NCI-H526 (cell line): ENCODE results near the gene APOM.

ENCODE experiments used
- DNase-seq, 2 experiments: peaks; one replicate each; lab custom pipeline; 2025; lab: John Stamatoyannopoulos, UW

The APOM gene

GRCh38 chr6:31658158-31658688 lies 2.5 kb downstream of the APOM start:
- no peak for DNase-seq

DNA sequence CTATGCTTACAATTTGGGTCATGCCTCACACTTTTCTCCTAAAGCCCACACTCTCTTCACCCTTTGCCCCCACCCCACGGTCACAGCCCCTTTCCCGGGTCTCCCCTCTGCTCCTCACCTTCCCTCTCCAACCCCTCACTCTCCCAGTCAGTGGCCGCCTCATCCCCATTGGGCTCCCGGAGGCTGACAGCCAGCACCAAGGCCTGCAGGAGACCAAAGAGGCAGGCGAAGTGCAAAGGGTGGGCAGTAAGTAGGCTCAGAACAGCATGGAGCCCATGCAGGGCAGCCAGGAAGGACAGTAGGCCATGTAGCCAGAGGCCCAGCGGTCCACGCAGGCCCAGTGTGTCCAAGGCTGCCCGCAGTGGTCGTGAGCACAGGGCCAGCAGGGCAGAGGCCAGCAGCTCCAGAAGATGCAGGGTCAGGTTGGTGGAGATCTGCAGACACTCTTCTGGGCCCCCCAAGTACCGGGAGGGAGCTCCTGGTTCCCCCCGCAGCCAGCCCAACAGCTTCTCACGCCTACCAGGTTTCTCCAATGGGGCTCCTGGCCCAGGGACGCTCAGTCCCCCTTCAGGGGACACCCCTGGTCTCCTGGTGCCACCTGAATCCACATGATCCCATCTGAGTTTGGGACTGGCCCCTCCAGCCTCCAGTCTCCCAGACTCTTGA lies 3.4 kb downstream of the APOM start:
- DNase-seq = no peak

- peak in 1 of 2 experiments; percentile 27 for DNase-seq
These were observed 4.1 kb downstream of the APOM start for GRCh38 chr6:31659649-31660380.

DNA sequence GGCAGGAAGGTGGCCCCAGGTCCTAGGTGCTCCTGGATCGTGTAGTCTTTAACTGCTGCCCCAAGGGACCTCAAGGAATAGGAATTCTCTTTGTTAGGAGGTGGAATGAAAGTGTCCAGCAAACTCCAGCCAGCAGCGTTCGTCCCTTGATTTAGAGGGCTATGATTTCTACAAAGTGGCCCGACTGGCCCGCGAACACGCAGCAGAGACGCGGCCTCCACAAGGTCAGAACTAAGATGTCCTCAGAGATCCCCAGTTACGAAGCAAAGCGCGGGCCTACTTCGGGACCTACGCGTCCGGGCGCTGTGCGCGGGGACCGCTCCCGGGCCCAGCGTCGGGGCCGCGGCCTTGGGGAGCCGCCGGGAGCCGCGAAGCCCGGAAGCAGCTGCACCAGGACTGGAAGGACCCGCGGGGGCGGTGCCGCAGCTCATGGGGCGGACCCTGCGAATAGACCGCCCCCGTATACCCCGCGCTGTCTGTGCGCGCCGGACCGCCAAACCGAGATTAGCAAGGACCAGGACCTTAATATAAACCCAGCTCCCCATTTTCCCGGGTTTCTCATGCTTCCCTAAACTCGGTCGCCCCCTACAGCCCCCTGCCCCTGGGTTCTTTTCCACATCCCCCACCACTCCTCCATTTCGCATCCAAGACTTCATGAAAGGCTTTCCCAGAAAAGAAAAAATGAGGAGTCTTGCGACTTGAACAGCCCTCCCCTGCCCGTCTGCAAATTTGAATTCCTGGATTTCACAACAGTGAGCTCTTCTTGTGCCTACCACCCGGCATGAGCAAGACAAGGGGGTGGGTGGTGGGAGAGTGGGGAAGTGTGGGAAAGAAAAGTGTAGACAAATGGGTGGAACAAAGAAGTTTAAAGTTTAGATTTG lies 4.9 kb downstream of the APOM start, which contains the start of gene C6orf47:
C6orf47 (minus strand) TSS at position 398 of the 881 bp plus-strand sequence. CDS start 831 bp downstream, outside the sequence.
- DNase-seq = peak; percentile 63 to 94

DNA sequence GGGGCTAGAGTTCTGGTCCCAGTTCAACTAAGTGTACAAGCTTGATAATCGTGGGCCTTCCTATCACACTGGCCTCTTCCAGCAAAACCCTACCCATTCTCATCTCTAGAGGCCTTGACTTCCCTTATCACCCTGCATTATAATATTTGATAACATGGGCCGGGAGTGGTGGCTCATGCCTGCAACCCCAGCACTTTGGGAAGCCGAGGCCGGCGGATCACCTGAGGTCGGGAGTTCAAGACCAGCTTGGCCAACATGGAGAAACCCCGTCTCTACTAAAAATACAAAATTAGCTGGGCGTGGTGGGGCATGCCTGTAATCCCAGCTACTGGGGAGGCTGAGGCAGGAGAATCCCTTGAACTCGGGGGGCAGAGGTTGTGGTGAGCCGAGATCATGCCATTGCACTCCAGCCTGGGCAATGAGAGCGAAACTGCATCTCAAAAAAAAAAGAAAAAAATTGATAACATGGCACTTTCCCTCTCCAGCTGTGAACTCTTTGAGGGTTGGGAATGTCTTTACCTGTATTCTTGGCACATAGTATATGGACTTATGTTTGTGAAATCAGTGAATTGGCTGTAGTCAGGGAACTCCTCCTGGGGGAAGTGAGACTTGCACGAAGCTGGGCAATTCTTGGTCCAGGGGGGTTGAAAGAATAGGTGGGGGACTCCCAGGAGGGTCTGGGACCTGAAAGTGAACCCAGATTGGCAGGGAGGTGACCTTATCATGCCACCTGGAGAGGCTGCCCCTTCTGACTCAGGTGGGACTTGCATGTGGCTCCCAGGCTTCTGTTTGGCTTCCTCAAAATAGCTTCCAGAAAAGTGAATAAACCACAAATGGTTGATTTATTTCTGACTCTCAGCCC lies 5.8 kb downstream of the APOM start:
- DNase-seq = no peak

DNA sequence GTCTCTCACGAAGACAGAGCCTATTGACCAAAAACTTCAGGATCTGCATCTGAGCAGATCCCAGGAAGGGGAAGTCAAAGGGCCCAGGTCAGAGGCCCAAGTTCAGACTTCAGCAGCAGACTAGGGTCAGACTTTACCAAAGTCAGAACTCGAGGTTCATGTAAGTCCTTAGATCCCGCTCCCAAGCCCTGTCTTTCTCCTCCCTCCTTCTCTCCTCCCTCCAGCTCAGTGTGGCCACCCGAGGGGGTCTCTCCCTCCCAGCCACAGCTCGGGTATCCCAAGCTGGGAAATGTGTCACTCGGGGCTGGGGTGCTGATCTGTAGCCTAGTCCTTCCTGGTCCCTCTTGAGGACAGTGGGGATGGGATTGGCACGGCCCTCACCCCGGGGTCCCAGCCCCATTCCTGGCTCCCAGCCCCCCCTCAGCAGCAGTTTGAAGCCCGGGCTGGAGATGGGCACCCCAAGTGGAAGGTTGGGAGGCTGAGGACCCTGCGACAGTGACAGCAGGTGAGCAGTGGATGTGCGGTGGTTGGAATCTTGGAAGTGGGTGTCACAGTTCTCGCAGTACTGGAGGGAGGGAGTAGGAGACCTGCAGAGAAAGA lies 6.5 kb downstream of the APOM start:
- DNase-seq = no peak

GRCh38 chr6:31663126-31663960 lies 7.6 kb downstream of the APOM start:
- DNase-seq = no peak

- peak in 1 of 2 experiments; percentile 22 for DNase-seq
These were observed 8.5 kb downstream of the APOM start for GRCh38 chr6:31663961-31664789.

DNA sequence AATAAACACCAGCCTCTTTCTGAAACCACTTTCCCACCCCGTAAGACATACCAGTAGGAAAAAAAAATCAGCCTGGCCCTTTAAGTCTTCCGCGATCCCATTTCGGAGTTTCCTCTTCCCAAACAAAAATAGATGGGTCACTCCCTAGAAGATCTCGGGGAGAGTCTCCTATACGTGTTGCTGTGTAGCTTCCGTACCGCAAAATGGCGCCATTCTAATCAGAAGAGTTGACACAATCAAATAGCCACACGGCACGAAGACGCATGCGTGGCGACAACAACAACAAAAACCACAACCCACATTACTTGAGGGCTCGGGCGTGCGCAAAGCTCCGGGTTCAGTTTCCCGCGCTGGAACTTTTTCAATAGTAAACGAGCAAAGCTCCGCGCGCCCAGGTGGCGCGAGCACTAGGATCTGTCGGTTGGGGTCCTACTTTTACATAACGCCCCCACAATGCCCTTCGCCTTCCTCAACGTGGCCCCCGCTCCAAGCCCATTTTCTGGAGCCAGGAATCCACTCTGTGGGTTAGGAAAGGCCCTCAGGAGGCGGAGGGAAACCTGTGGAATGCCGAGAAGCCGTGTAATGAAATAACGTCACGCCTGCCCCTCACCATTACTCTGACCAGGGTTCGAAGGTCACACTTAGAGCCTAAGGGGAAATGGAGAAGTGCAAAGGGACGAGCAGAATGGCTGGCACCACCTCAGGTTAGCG lies 9.3 kb downstream of the APOM start, which contains the start of gene GPANK1:
GPANK1 (minus strand) TSS at position 208 of the 711 bp plus-strand sequence. CDS start 519 bp downstream, outside the sequence.
- peak; percentile 93 to 96 for DNase-seq

- DNase-seq = peak; percentile 97 to 98
These were observed 10.0 kb downstream of the APOM start, which contains the start of gene CSNK2B for GRCh38 chr6:31665501-31666336. Gene CSNK2B (plus strand): TSS chr6:31666080. CDS start chr6:31666832, 752 bp downstream.

- no peak for DNase-seq
These were observed 10.8 kb downstream of the APOM start for GRCh38 chr6:31666337-31666965.

DNA sequence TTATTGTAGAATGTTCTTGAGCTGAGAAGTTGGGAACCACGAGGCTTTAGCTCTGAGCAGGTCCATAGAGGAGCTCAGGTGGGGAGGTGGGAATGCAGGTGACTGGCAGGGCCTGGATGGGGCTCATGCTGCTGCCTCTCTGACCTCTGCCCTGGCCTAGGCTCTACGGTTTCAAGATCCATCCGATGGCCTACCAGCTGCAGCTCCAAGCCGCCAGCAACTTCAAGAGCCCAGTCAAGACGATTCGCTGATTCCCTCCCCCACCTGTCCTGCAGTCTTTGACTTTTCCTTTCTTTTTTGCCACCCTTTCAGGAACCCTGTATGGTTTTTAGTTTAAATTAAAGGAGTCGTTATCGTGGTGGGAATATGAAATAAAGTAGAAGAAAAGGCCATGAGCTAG lies 14.0 kb downstream of the APOM start, which contains the start of gene LY6G5B:
LY6G5B (plus strand) TSS at position 301 of the 400 bp plus-strand sequence. CDS start 975 bp downstream, outside the sequence.
- no peak for DNase-seq

DNA sequence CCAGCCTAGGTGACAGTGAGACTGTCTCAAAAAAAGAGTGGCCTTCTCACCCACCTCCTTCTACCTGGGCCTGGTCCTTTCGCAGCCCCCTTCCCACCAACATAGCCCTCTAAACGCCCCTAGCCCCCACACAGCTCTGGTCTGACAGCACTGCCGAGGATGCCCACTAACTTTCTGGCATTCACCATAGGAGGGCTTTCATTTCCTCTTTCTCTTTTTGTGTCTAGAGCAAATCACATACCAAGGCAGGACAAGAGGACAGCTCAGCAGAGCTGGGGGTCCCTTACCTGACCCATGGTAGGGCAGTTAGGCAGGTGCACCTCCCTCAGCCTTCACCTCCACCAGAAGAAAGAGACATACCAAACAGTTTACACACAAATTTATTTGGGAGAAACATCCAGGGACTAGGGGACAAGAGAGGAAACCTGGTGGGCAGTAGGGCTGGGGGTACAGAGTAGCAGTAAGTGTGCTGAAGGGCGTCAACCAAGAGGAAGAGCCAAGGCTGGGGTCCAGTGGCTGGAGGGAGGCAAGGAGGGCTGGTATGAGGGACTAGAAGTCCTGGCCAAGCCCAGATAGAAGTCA lies 20.7 kb downstream of the APOM start:
- DNase-seq = no peak

DNA sequence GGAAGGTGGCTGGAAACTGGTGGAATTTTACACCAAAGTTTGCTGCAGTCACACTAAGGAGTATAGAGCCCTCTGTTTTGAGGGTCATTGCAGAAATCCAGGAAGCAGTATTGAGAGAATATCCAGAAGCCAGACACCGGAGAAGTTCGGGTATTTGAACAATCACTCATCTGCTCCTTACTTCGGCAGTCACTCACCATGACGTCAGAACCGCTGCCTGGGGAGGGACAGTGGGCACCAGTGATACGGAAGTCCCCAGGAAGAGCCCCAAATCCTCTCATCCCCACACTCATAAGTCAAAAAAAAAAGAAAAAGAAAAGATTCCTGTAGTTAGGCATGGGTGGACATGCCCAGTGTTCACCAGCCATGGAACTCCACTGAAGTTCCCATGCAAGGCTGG lies 21.2 kb downstream of the APOM start:
- no peak for DNase-seq

DNA sequence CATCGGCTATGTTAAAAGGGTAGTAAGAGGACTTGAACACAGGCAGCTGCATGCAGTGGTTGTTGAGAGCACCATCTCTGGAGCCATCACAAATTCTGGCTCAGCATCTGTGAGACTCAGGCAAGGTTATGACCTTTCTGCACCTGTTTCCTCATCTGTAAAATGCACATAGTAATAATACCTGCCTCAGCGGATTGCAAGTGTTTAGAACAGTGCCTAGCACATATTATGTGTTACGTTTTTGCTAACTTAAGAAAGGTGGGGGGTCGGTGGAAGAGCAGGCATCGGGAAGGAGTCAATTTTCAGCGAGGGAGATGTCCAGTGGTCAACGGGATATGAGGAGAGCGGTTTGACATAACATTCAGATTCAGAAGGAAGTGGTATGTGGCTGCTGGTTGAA lies 22.3 kb downstream of the APOM start:
- no peak for DNase-seq
